ENCODE measurements around the gene CSGALNACT2. TPM values are rescaled to one million over a fixed set of nuclear protein-coding genes. Genes with fewer than 3 reads are reported as not detected.

CSGALNACT2 gene
- total RNA-seq, 1 experiment from 2014 or later: 8.9 TPM

DNA sequence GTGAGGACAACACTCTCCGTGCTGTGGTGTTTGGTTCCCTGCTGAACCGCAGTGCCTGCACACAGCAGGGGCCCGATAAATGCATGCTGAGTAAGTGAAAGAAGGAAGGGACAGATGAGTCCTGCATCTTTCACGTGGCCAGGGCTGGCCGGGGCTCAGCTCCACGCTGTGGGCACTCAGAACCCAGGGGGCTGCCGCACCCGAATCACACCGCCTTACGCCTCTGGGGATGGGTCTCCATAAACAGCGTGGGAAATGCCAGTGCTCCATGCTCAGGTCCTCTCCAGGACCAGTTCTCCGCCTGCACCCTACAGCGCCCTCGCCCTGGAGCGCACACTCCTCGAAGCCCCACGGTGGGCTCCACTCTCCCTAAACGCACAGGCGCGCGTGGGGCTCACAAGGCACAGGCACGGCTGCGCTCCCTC, 90.5 kb downstream of the CSGALNACT2 start:
- H3K27me3 ChIP-seq (ENCODE audit: insufficient read depth, low read length): peaks cover 19% of the 10 kb centered on the region; the same call in 1 of the 2 replicates
- H3K4ac ChIP-seq (ENCODE audit: low read depth, low read length): no peak overlapping the region
- no peaks in the 10 kb centered on the region for H3K36me3 Mint-ChIP-seq (ENCODE audit: insufficient read depth in 1 of 3, low read depth in 3 of 3)
- peaks cover 72% of the 10 kb centered on the region for H3K27me3 Mint-ChIP-seq (ENCODE audit: low read depth)
- H2AFZ ChIP-seq (ENCODE audit: low read length): no peak overlapping the region
- no peak overlapping the region for H4K8ac ChIP-seq (replicated peaks; ENCODE audit: insufficient read length, low read depth, low read length)
- no peaks in the 10 kb centered on the region for H4K20me1 ChIP-seq (ENCODE audit: control insufficient read depth, insufficient read depth, insufficient read length)
- no peak overlapping the region for H4K5ac ChIP-seq (ENCODE audit: insufficient read length, low read depth, low read length)
- H3T11ph ChIP-seq (ENCODE audit: low read length): no peak overlapping the region
- peaks cover 13 to 18% of the 10 kb centered on the region in 2 experiments for H3K4me1 Mint-ChIP-seq
- H3K4me3 Mint-ChIP-seq: peak overlapping the region; percentile 64 to 80
- H3K79me1 ChIP-seq (ENCODE audit: insufficient read depth, low read depth, low read length, poor library complexity, severe bottlenecking): no peaks in the 10 kb centered on the region
- H2BK20ac ChIP-seq (ENCODE audit: low read depth, low read length, poor library complexity, severe bottlenecking): no peak overlapping the region
- H3K18ac ChIP-seq (ENCODE audit: insufficient read length, low read depth, low read length): no peak overlapping the region
- H3K56ac ChIP-seq (ENCODE audit: insufficient read length, low read depth, low read length): no peak overlapping the region
- H3K79me2 ChIP-seq (ENCODE audit: insufficient read depth, low read length): no peaks in the 10 kb centered on the region
- H3K9ac ChIP-seq (ENCODE audit: extremely low read depth, insufficient read length, low read length): no peak overlapping the region
- no peak overlapping the region for H3K14ac ChIP-seq (ENCODE audit: insufficient read depth, low read length)
- H3K4me2 ChIP-seq (ENCODE audit: insufficient read depth, insufficient read length, low read length): peak overlapping the region; percentile 15
- H2BK120ac ChIP-seq (ENCODE audit: low read depth, low read length, poor library complexity, severe bottlenecking): no peak overlapping the region
- H3K27ac ChIP-seq (ENCODE audit: insufficient read length, low read depth, low read length): no peak overlapping the region
- no peaks in the 10 kb centered on the region; the same call in 1 of the 2 replicates for H3K4me1 ChIP-seq (ENCODE audit: insufficient read depth, low read length)
- no peaks in the 10 kb centered on the region; a peak in 1 of 5 replicates for H3K9me3 Mint-ChIP-seq
- no peak overlapping the region for H2BK5ac ChIP-seq (ENCODE audit: insufficient read length, low read length)
- WGBS (ENCODE audit: extremely low coverage, insufficient read length, low lambda C conversion rate): no CpG with 5 or more reads among the region's 23 CpGs
- H3K23ac ChIP-seq (ENCODE audit: insufficient read length, low read depth, low read length): no peak overlapping the region
- H4K91ac ChIP-seq (ENCODE audit: insufficient read length, low read depth, low read length): no peak overlapping the region
- no peak overlapping the region for H2BK15ac ChIP-seq (ENCODE audit: low read depth, low read length)
- no peak overlapping the region for H3K27ac Mint-ChIP-seq
- no peak for DNase-seq
- H2AK5ac ChIP-seq (ENCODE audit: insufficient read length, low read length): no peak overlapping the region
- TF ChIP-seq, protein P1, sequence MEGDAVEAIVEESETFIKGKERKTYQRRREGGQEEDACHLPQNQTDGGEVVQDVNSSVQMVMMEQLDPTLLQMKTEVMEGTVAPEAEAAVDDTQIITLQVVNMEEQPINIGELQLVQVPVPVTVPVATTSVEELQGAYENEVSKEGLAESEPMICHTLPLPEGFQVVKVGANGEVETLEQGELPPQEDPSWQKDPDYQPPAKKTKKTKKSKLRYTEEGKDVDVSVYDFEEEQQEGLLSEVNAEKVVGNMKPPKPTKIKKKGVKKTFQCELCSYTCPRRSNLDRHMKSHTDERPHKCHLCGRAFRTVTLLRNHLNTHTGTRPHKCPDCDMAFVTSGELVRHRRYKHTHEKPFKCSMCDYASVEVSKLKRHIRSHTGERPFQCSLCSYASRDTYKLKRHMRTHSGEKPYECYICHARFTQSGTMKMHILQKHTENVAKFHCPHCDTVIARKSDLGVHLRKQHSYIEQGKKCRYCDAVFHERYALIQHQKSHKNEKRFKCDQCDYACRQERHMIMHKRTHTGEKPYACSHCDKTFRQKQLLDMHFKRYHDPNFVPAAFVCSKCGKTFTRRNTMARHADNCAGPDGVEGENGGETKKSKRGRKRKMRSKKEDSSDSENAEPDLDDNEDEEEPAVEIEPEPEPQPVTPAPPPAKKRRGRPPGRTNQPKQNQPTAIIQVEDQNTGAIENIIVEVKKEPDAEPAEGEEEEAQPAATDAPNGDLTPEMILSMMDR (conservative IDR thresholded peaks at IDR 0.05): no peak
- H3K9me3 ChIP-seq (ENCODE audit: control insufficient read depth, low read depth, low read length): no peaks in the 10 kb centered on the region
- H2BK12ac ChIP-seq (ENCODE audit: insufficient read length, low read depth, low read length): no peak overlapping the region
- H3K23me2 ChIP-seq (ENCODE audit: insufficient read length, low read depth, low read length, poor library complexity, severe bottlenecking): peaks cover 8% of the 10 kb centered on the region
